Type B pancreatic cell (in vitro differentiated cells): Measurements from ENCODE around the gene RASSF4. TPM values are rescaled to one million over a fixed set of nuclear protein-coding genes. Genes with fewer than 3 reads are reported as not detected.

Experiments used
- DNase-seq: peaks from one replicate; pipeline ENCODE4 v3.0.0; 2021; ENCODE audit warnings: mixed read lengths; ENCODE audit not compliant: unreplicated experiment; ENCODE audit errors: extremely low spot score
- H3K27ac Mint-ChIP-seq: 2 replicates; pipeline ENCODE4 v1.8.0; 2021; ENCODE audit warnings: mild to moderate bottlenecking, mixed read lengths
- H3K27me3 Mint-ChIP-seq: 2 replicates; pipeline ENCODE4 v1.8.0; 2021; ENCODE audit warnings: mixed read lengths
- H3K36me3 Mint-ChIP-seq: 2 replicates; pipeline ENCODE4 v1.8.0; 2021; ENCODE audit warnings: mixed read lengths
- H3K4me1 Mint-ChIP-seq: one replicate; pipeline ENCODE4 v1.8.0; 2021; ENCODE audit warnings: mixed read lengths; ENCODE audit not compliant: unreplicated experiment
- H3K4me3 Mint-ChIP-seq: 2 replicates; pipeline ENCODE4 v1.8.0; 2021; ENCODE audit warnings: mild to moderate bottlenecking, mixed read lengths
- H3K9me3 Mint-ChIP-seq: 2 replicates; pipeline ENCODE4 v1.8.0; 2021; ENCODE audit warnings: mixed read lengths
- total RNA-seq: library from RNA; stranded (reverse); gene quantifications from 2 replicates; pipeline ENCODE4 v1.2.1, GENCODE V29; 2021; ENCODE audit warnings: low replicate concordance
- TF ChIP-seq, protein P1 (sequence below): fragments of 200-600 bp; sonication (generic); conservative IDR thresholded peaks from 2 replicates; pipeline ENCODE4 v1.5.0; 2021; ENCODE audit warnings: antibody characterized with exemption, mild to moderate bottlenecking

Gene RASSF4
- total RNA-seq, 1 donor from 2014 or later = 27.9 TPM

DNA sequence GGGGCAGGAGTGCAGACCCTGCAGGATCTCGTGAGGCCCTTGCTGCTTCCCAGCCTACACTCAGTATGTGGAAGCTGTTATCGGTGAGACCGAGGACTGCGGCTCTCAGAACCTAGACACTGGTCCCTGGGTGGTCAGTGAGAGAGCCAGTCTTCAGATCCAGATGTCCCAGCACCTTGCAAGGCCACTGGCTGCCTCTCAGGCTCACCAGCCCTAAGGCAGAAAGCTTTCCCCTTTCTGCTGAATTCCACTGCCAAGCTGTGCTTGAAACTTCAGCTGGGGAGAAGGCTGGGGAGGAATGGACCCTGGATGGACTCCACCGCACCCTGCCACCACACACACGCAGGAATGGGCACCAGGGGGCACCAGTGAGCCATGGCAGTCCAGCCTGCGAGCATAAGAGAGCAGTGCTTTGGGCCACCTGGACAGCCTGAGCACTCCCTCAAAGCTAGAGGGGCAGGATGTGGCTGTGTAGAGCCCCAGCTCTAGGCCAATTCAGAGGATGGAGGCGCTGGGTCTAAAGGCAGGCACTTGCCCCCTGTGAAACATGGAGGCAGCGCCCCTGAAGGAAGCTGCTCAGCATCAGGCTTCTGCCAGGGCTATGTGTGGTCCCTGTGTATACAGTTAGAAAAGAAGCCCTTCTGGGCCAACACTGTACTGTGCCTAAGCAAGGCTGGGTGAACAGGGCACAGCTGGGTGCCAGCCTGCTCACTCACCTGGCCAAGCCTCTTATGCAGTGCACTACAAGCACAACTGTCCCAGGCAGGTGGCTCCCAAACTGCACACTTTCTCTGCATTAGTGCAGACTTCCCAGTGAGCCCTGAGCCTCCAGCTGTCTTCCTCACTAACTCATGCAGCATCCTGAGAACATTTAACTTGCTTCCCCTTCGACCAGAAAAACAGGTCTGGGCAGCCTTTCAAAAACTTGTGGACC, 26.8 kb upstream of the RASSF4 start:
- peak; percentile 90 for DNase-seq
- Mint-ChIP-seq H3K36me3 (no peaks in the 10 kb centered on the region), H3K27me3 (peaks cover 4% of the 10 kb centered on the region), H3K4me1 (peaks cover 5% of the 10 kb centered on the region), H3K27ac (no peak overlapping the region), H3K9me3 (no peaks in the 10 kb centered on the region), H3K4me3 (no peak overlapping the region)
- TF ChIP-seq, protein P1, sequence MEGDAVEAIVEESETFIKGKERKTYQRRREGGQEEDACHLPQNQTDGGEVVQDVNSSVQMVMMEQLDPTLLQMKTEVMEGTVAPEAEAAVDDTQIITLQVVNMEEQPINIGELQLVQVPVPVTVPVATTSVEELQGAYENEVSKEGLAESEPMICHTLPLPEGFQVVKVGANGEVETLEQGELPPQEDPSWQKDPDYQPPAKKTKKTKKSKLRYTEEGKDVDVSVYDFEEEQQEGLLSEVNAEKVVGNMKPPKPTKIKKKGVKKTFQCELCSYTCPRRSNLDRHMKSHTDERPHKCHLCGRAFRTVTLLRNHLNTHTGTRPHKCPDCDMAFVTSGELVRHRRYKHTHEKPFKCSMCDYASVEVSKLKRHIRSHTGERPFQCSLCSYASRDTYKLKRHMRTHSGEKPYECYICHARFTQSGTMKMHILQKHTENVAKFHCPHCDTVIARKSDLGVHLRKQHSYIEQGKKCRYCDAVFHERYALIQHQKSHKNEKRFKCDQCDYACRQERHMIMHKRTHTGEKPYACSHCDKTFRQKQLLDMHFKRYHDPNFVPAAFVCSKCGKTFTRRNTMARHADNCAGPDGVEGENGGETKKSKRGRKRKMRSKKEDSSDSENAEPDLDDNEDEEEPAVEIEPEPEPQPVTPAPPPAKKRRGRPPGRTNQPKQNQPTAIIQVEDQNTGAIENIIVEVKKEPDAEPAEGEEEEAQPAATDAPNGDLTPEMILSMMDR = peak; percentile 96

DNA sequence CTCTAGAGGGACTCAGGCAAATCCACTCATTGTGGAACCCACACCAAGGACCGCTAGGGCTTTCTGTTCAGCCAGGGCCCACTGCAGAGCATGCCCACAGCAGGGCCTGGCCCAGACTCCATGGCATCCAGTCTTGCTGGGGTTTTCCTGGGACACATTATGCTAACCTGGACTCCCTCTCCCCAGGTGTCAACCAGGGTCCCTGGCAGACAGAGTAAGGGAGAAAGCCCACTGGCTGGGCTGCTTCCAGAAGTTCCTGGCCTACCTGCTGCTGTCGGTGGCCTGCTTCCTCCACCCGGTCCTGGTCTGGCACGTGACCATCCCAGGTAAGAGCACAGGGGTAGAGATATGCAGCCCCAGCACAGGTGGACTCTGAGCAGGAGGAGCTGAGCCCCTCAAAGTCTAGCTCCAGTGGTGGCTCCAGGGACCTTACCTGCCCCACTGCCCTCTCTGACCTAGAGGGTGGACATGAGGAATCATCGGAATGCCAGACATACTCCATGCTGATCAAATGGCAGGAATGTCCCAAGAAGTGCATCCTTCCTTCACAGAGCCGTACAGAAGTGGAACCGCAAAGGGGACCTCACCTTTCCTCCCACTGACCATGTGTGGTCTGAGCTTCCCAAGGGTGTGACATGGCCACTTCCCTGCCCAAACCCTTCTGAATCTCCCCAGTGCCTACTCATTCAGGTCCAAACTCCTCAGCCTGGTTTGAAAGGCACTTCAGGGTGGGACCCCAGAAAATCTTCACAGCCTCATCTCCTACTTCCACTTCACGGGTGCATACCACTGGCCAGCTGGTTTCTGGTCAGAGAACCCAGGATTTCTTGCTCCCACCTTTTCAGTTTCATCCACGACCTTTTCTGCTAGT, 25.9 kb upstream of the RASSF4 start:
- H3K27ac Mint-ChIP-seq = no peak overlapping the region
- TF ChIP-seq, protein P1 = no peak

DNA sequence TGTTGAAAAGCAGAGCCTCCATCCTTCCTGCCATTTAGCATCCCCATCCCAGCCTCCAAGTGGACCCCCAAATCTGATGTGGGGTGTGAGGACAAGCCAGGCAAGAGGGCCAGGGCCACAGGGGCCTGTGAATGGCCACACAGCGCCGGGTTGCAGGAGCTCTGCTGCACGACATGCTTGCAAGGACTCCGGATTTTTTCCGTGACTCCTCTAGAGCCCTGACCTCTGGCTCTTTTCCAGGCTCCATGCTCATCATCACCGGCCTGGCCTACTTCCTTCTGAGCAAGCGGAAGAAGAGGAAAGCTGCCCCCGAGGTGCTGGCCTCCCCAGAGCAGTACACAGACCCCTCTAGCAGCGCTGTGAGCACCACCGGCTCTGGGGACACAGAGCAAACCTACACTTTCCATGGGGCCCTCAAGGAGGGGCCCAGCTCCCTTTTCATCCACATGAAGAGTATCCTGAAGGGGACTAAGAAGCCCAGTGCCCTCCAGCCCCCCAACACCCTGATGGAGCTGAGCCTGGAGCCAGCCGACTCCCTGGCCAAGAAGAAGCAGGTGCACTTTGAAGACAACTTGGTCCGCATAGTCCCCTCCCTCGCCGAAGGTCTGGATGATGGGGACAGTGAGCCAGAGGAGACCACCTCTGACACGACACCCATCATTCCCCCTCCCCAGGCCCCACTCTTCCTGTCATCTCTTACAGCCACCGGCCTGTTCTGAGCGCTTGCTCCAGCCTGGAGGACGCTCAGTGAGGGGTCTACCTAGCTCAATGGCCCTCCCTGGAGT, 25.0 kb upstream of the RASSF4 start:
- Mint-ChIP-seq H3K36me3 (peaks cover 4% of the 10 kb centered on the region), H3K9me3 (peaks cover 7% of the 10 kb centered on the region), H3K4me1 (peaks cover 5% of the 10 kb centered on the region), H3K4me3 (no peak overlapping the region), H3K27ac (no peak overlapping the region), H3K27me3 (no peaks in the 10 kb centered on the region)
- peak; percentile 60 for DNase-seq
- TF ChIP-seq, protein P1 = no peak

More for the DNA sequence above, 25.9 kb upstream of the RASSF4 start:
- peak; percentile 51 for DNase-seq
- peaks cover 5% of the 10 kb centered on the region for H3K4me1 Mint-ChIP-seq
- no peaks in the 10 kb centered on the region for H3K36me3 Mint-ChIP-seq
- no peak overlapping the region for H3K4me3 Mint-ChIP-seq
- no peaks in the 10 kb centered on the region for H3K27me3 Mint-ChIP-seq
- H3K9me3 Mint-ChIP-seq = peaks cover 1% of the 10 kb centered on the region

DNA sequence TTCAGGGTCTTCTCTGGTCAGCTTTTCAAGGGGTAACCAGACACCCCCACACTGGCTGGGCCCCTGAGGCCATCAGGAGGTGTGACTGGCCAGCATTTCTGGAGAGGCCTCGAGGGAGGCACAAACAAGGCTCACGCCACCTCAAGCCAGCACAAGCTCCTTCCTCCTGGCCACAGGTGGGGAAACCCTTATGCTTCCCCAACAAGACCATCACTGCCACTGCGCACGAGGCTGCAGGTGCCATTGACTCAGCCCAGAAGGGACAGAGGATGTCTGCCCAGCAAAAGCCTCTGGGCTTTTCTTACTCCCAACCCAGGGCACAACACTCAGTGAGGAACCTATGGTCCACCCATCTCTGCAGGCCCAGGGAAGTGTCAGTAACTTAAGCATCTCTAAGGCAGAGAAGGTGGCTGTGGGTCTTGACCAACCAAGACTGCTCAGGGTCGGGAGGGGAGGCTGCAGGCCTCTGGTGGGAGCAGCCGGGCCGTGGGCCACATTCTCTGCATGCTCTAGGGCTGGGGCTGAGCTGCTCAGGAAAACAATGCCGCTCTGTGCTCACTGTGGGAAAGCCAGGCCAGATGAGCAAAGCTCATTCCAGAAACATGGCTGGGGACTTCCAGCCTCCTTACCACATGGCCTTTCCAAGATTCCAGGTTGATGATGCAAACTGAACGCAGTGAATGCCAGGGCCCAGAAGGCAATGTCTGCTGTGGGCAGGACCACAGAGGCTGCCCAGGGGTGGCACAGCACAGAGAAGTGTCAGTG, 24.2 kb upstream of the RASSF4 start:
- TF ChIP-seq, protein P1 = no peak
- H3K36me3 Mint-ChIP-seq = peaks cover 4% of the 10 kb centered on the region
- peak; percentile 58 for DNase-seq
- no peak overlapping the region for H3K4me3 Mint-ChIP-seq
- no peaks in the 10 kb centered on the region for H3K27me3 Mint-ChIP-seq
- H3K4me1 Mint-ChIP-seq = peaks cover 5% of the 10 kb centered on the region
- peaks cover 7% of the 10 kb centered on the region for H3K9me3 Mint-ChIP-seq
- no peak overlapping the region for H3K27ac Mint-ChIP-seq

DNA sequence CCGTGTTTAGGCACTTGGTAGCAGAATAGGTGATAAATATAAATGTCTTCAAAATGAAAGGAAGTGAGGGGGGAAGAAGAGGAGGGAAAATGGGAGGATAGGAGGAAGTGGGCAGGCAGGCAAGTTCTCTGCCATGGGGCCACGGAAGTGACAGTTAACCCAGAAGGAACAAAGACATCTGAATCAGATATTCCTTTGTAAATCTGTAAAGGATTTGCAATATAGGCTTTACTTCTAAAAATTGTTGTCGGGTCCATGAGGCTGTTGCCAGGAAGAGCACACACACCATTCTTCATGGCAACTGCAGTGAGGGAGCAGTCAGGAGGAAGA, 23.7 kb upstream of the RASSF4 start:
- DNase-seq = peak; percentile 6
- Mint-ChIP-seq H3K4me3 (no peak overlapping the region), H3K4me1 (peaks cover 5% of the 10 kb centered on the region), H3K27me3 (no peaks in the 10 kb centered on the region), H3K27ac (no peak overlapping the region), H3K36me3 (peaks cover 4% of the 10 kb centered on the region), H3K9me3 (peaks cover 7% of the 10 kb centered on the region)
- TF ChIP-seq, protein P1 = no peak
